CD14-positive monocyte (primary cell): ENCODE data around the gene RETREG1. TPM values are rescaled to one million over a fixed set of nuclear protein-coding genes. Genes with fewer than 3 reads are reported as not detected.
A peak's percentile ranks its signal among the peaks of the same experiment; 100 is the strongest.

Experiments used
- DNase-seq, 3 donors: peaks; one replicate each; pipeline ENCODE4 v3.0.0-alpha.2; 2011 to 2022
- H2AFZ ChIP-seq: 2 replicates; pipeline ENCODE4 v1.6.0; 2012; ENCODE audit warnings: mild to moderate bottlenecking, low read depth, low read length, inconsistent platforms; ENCODE audit not compliant: insufficient read depth, poor library complexity, severe bottlenecking
- H3K27ac ChIP-seq, 2 donors: 1 replicate in 1 of 2; 2 replicates in 1 of 2; pipeline ENCODE4 v1.5.1; 2012 to 2013; ENCODE audit warnings: low read length in 2 of 2, control low read depth in 1 of 2, inconsistent platforms in 1 of 2, low read depth in 1 of 2, mild to moderate bottlenecking in 1 of 2
- H3K27me3 ChIP-seq, 2 donors: one replicate each; pipeline versions ENCODE4 v1.6.0 to v1.6.1; 2011 to 2013; ENCODE audit warnings: low read length in 2 of 2; ENCODE audit not compliant: control insufficient read depth in 2 of 2, insufficient read depth in 2 of 2
- H3K36me3 ChIP-seq, 2 donors: replicated peaks in 1 of 2; 1 replicate in 1 of 2; 2 replicates in 1 of 2; pipeline versions ENCODE4 v1.5.1 to v1.6.1; 2012 to 2013; ENCODE audit warnings: low read length in 2 of 2, control low read depth in 1 of 2, inconsistent platforms in 1 of 2, mild to moderate bottlenecking in 1 of 2; ENCODE audit not compliant: insufficient read depth in 2 of 2, control insufficient read depth in 1 of 2
- H3K4me1 ChIP-seq, 2 donors: 1 replicate in 1 of 2; 2 replicates in 1 of 2; pipeline versions ENCODE4 v1.5.1 to v1.6.1; 2012 to 2013; ENCODE audit warnings: low read length in 2 of 2, control low read depth in 1 of 2, inconsistent platforms in 1 of 2, mild to moderate bottlenecking in 1 of 2, moderate library complexity in 1 of 2; ENCODE audit not compliant: insufficient read depth in 2 of 2, control insufficient read depth in 1 of 2
- H3K4me2 ChIP-seq: replicated peaks from 2 replicates; pipeline ENCODE3; 2012; ENCODE audit warnings: low read length, moderate library complexity, mild to moderate bottlenecking; ENCODE audit not compliant: poor library complexity, severe bottlenecking; ENCODE audit errors: extremely low read depth
- H3K4me3 ChIP-seq, 3 experiments: fragments of 200-600 bp in 1 of 3; sonication (generic) in 1 of 3; replicated peaks in 1 of 3; 1 replicate in 2 of 3; 2 replicates in 1 of 3; pipeline ENCODE4 v1.5.1; 2011 to 2013; ENCODE audit warnings: low read length in 3 of 3, mild to moderate bottlenecking in 3 of 3, control low read depth in 2 of 3, low read depth in 2 of 3, inconsistent platforms in 1 of 3, moderate library complexity in 1 of 3
- H3K79me2 ChIP-seq: 2 replicates; pipeline ENCODE4 v1.6.0; 2012; ENCODE audit warnings: mild to moderate bottlenecking, control low read depth, inconsistent platforms, low read length, moderate library complexity; ENCODE audit not compliant: insufficient read depth
- H3K9ac ChIP-seq: 2 replicates; pipeline ENCODE4 v1.6.0; 2017; ENCODE audit warnings: low read length, mild to moderate bottlenecking; ENCODE audit not compliant: insufficient read depth, poor library complexity, severe bottlenecking
- H3K9me3 ChIP-seq, 2 donors: replicated peaks in 1 of 2; 1 replicate in 1 of 2; 2 replicates in 1 of 2; pipeline versions ENCODE4 v1.5.1 to v1.6.1; 2012 to 2013; ENCODE audit warnings: low read length in 2 of 2, control low read depth in 1 of 2; ENCODE audit not compliant: control insufficient read depth in 1 of 2, insufficient read depth in 1 of 2
- H4K20me1 ChIP-seq: 2 replicates; pipeline ENCODE4 v1.6.0; 2012; ENCODE audit warnings: mild to moderate bottlenecking, low read length, control low read depth, moderate library complexity; ENCODE audit not compliant: insufficient read depth
- H3K27ac Mint-ChIP-seq, 7 donors: one replicate each; pipeline ENCODE4 v1.8.0; 2020; ENCODE audit warnings: mild to moderate bottlenecking in 7 of 7, mixed read lengths in 7 of 7, moderate library complexity in 6 of 7, inconsistent platforms in 2 of 7
- H3K27me3 Mint-ChIP-seq, 3 donors: one replicate each; pipeline ENCODE4 v1.8.0; 2021 to 2022; ENCODE audit warnings: low read depth in 3 of 3, mild to moderate bottlenecking in 3 of 3, mixed read lengths in 3 of 3, moderate library complexity in 3 of 3, inconsistent platforms in 1 of 3
- H3K36me3 Mint-ChIP-seq, 2 donors: one replicate each; pipeline ENCODE4 v1.8.0; 2020; ENCODE audit warnings: mixed read lengths in 2 of 2, inconsistent platforms in 1 of 2, mild to moderate bottlenecking in 1 of 2
- H3K4me1 Mint-ChIP-seq: one replicate; pipeline ENCODE4 v1.8.0; 2020; ENCODE audit warnings: mild to moderate bottlenecking, mixed read lengths
- H3K4me3 Mint-ChIP-seq, 2 donors: one replicate each; pipeline ENCODE4 v1.8.0; 2020; ENCODE audit warnings: mild to moderate bottlenecking in 2 of 2, mixed read lengths in 2 of 2, moderate library complexity in 1 of 2
- H3K9me3 Mint-ChIP-seq, 7 donors: one replicate each; pipeline ENCODE4 v1.8.0; 2020 to 2022; ENCODE audit warnings: mixed read lengths in 7 of 7, mild to moderate bottlenecking in 6 of 7, moderate library complexity in 6 of 7, inconsistent platforms in 2 of 7
- WGBS: methylation state at CpG from one replicate; pipeline ENCODE4 v1.1.5; 2013; ENCODE audit warnings: missing lambda C conversion rate; ENCODE audit not compliant: insufficient coverage; 5-methylcytosine and 5-hydroxymethylcytosine counted together
- intact Hi-C, 2 donors: fragments of 100-400 bp; cut with micrococcal nuclease; formaldehyde crosslinking; loops; one replicate each; pipeline versions ENCODE4 v1.15.0 to v1.15.1; 2023
- polyA plus RNA-seq, 3 donors: library from polyadenylated mRNA; depleted of rRNA in 1 of 3; unstranded in 2 of 3; stranded (reverse) in 1 of 3; fragments of 300-500 nt in 2 of 3; fragments of >200 nt in 1 of 3; fragmentation: Illumina TruSeq in 2 of 3; gene quantifications; 1 replicate in 2 of 3; 2 replicates in 1 of 3; pipeline ENCODE4 v1.2.3, GENCODE V29; 2012 to 2021
- TF ChIP-seq, protein P1 (sequence below): fragments of 200-600 bp; IDR thresholded peaks from one replicate; pipeline ENCODE4 v1.8.0; 2022; ENCODE audit warnings: antibody characterized with exemption, mild to moderate bottlenecking

The RETREG1 gene
- polyA plus RNA-seq, 3 donors = 3.5 to 6.4 (median 4.7) TPM

DNA sequence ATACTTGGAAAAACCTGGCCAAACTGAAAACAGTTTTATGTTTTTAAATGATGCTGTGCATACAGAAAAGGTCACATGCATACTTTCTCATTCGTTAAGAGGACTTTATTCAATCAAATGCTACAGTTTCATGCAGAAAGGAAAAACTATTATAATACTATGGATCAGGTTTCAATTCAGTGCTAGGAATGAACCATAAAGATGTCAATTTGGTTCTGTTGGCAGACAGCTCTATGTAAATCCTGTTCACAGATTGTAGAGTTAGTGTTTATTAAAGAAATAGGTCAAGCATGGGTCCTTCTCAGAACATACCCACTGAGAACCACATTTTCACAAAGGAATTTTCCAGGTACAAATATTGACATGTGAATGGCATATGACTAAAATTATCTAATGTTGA lies 57.1 kb downstream of the RETREG1 start:
- DNase-seq = no peak
- Mint-ChIP-seq H3K27me3 (peaks cover 0 to 5% (median 3%) of the 10 kb centered on the region in 3 donors), H3K36me3 (no peaks in the 10 kb centered on the region), H3K27ac (no peak overlapping the region), H3K4me3 (no peak overlapping the region), H3K4me1 (no peaks in the 10 kb centered on the region), H3K9me3 (peaks cover 0 to 3% (median 0%) of the 10 kb centered on the region in 7 donors)
- H3K9ac ChIP-seq = no peak overlapping the region
- H2AFZ ChIP-seq = no peak overlapping the region
- intact Hi-C loops = no loop called here
- no peak overlapping the region for H3K27ac ChIP-seq
- WGBS = no CpG with 5 or more reads among the region's 1 CpG
- H4K20me1 ChIP-seq = no peaks in the 10 kb centered on the region
- H3K4me1 ChIP-seq = no peaks in the 10 kb centered on the region
- no peaks in the 10 kb centered on the region for H3K27me3 ChIP-seq
- no peak overlapping the region for H3K4me2 ChIP-seq
- TF ChIP-seq, protein P1, sequence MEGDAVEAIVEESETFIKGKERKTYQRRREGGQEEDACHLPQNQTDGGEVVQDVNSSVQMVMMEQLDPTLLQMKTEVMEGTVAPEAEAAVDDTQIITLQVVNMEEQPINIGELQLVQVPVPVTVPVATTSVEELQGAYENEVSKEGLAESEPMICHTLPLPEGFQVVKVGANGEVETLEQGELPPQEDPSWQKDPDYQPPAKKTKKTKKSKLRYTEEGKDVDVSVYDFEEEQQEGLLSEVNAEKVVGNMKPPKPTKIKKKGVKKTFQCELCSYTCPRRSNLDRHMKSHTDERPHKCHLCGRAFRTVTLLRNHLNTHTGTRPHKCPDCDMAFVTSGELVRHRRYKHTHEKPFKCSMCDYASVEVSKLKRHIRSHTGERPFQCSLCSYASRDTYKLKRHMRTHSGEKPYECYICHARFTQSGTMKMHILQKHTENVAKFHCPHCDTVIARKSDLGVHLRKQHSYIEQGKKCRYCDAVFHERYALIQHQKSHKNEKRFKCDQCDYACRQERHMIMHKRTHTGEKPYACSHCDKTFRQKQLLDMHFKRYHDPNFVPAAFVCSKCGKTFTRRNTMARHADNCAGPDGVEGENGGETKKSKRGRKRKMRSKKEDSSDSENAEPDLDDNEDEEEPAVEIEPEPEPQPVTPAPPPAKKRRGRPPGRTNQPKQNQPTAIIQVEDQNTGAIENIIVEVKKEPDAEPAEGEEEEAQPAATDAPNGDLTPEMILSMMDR = no peak
- H3K79me2 ChIP-seq = no peaks in the 10 kb centered on the region
- H3K36me3 ChIP-seq = no peaks in the 10 kb centered on the region
- H3K9me3 ChIP-seq = no peaks in the 10 kb centered on the region
- no peak overlapping the region for H3K4me3 ChIP-seq

DNA sequence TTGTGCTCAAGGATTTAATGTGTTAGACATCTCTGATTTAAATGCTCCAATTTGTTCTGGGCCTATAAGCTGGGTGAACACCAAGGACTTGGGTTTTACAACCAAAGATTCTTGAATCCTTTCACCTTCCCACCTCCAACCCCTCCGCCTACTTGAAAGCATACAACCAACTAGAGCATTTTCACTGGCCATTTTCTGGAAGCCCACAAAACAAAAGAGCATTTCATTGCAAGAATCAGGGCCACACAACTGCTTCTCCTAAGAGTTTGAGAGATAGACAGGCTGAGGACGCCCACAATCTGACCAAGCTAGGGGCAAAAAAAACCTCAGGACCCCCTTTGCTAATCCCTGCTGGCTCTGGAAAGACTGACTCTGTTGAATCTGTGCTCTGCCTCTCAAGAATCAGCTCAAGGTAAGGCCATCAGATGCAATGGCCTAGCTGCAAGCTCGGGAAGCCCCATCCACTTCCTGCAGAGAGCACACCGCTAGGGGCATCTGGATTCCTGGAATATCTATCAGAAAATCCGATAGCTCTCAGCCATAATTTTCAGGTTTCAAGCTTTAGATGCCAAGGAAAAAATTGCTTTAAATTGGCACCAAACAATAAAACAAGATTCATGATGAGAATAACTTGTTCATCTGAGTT lies 57.7 kb downstream of the RETREG1 start:
- TF ChIP-seq, protein P1 = no peak
- no peaks in the 10 kb centered on the region for H3K9me3 Mint-ChIP-seq
- H3K4me1 ChIP-seq = no peaks in the 10 kb centered on the region
- peaks cover 0 to 3% (median 2%) of the 10 kb centered on the region in 3 donors for H3K27me3 Mint-ChIP-seq
- H3K79me2 ChIP-seq = no peaks in the 10 kb centered on the region
- H3K27me3 ChIP-seq = no peaks in the 10 kb centered on the region
- no peaks in the 10 kb centered on the region for H4K20me1 ChIP-seq
- H2AFZ ChIP-seq = no peak overlapping the region
- H3K27ac Mint-ChIP-seq = peak overlapping the region in 1 of 7 donors; percentile 73
- intact Hi-C loops = no loop called here
- H3K4me1 Mint-ChIP-seq = no peaks in the 10 kb centered on the region
- H3K36me3 ChIP-seq = no peaks in the 10 kb centered on the region
- no peak for DNase-seq
- no peaks in the 10 kb centered on the region for H3K36me3 Mint-ChIP-seq
- no peaks in the 10 kb centered on the region for H3K9me3 ChIP-seq
- H3K27ac ChIP-seq = no peak overlapping the region
- 100% methylated on average over 3 of the region's 5 CpGs for WGBS
- H3K4me3 ChIP-seq = no peak overlapping the region
- H3K4me2 ChIP-seq = no peak overlapping the region
- no peak overlapping the region for H3K9ac ChIP-seq
- H3K4me3 Mint-ChIP-seq = no peak overlapping the region
